Measurements from ENCODE around the gene FAM174B.

The FAM174B gene

DNA sequence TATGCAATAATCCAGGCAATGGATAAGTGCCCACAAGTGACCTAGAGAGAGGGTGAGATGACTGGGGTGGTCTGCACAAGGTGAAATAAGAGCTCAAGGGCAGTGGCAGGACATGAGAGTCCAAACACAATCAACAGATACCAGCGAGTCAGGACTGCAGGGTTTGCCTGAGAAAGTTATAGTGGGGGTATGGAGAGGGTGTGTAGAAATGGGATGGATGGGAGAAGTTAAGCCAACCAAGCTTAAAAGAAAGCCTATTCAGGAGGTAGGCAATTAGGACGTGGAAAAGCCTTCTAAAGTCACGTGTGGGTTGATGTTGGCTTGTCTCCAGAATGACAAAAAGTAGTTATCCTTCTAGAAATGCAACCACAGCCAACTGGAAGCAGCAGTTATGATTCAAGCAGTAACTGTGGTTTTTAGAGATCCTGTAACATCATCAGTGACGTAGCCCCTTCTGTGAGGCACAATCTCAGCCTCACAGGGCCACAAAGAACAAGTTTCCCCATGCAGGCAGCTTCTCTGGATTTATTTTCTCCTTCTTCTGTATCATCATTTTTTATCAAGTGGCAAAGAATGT, 56.1 kb downstream of the FAM174B start:
- no peak for DNase-seq

DNA sequence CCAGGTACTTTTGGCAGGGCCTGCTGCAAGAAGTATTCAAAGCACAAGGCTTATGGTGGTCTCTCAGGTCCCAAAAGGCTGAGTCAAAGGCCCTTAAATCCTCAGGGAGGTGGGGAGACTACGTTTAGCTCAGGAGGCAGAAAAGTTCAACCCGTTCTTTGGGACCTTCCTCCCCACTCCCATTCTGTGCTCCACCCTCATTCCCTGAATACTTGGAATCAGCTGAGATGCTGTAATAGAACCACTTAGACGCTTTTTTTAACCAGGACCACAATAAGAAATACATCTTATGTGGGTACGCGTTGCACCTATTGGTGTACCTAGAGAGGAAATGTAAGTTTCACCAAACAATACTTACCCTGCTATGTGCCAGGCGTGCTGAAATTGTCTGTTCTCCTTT, 58.0 kb downstream of the FAM174B start:
- DNase-seq = no peak

DNA sequence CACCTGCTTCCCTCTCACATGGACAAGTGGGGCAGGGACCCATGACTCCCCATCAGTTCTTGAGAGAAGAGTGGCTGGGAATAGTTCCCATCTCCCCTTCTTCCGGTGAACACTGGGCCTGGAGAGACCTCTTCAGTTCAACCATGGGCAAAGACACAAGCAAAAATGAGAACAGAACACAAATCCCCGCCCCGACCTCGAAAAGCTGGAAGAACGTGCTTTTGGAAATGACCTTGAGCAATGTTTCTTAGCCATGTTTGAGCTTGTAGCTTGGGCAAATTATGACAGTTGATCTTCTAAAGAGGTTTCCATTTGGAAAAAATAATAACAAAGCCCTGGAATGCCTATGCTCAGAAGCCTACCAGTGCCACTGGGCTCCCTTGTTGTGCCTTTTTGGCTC, 59.0 kb downstream of the FAM174B start:
- DNase-seq = no peak

DNA sequence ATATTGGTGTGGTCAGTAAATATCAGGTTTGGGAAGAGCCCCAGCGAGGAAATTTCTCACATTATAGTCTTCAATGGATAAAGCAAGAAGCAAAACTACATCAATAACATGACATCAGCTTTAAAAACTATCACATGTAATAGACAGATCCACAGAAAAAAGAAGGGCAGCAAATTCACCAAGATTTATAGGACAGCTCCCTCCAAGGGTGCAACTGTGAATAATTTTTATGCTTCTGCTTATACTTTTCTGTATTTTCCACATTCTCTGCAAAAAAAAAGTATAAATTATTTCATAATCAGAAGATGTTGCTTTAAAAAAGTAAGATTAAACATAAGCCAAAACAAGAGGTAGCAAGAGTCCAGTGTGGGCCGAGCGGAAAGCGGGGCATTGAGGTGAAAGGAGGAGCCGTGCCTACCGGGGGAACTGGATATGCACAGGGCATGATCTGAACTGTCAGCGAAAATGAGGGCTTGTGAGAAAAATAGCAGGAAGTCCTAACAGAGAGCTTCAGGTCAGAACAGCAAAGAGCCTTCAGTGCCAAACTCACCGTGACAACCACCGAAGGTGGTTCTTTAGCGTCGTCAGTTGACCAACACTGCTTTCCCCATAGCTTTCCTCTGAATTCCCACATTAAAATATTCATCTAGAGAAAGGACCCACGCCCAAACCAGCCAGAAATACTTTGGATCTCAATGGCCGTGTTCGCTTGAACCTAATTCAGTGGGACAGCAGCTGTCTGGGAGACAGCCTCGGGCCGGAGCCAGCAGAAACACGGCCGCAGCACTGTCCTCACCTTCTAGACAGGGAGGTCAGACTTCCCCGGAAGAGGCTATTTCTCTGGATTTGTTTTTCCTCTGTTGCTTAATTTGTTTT, 59.8 kb downstream of the FAM174B start:
- DNase-seq = no peak

DNA sequence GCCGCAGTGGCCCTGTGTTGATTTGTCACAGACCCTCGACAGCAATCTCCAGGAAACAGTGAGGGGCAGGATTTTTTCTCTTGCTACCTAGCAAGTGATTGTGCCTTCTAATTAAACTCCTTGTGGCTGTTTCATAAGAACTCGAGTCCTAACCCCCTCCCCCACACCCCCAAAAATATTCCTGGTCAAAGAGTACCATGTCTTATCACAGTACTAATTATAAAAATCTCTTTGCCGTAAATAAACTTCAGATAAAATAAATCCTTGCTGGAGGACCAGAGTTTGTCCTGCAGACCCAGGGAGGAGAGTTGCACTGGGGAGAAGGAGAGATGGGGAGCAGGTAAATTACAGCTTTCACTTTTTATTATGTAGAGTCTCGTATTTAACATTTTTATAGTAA, 64.3 kb downstream of the FAM174B start:
- no peak for DNase-seq

DNA sequence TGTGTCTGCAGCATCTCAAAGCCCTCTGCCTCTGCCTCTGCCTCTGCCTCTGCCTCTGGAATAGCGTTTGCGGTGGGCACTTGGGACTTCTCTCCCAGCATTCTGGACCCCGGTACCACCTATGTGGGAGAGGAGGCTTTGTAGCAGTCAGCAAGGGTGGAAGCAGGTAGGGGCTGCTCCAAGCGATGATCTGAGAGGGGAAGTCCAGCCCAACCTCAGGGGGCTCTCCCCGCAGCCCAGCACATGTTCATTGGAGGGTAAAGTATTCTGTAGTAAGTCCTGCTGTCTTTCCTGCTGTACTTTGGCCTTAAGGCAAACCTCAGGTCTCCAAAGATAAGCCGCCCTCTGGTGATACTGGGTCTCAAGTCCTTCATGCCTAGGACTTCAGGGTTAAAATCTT, 68.6 kb downstream of the FAM174B start:
- no peak for DNase-seq

DNA sequence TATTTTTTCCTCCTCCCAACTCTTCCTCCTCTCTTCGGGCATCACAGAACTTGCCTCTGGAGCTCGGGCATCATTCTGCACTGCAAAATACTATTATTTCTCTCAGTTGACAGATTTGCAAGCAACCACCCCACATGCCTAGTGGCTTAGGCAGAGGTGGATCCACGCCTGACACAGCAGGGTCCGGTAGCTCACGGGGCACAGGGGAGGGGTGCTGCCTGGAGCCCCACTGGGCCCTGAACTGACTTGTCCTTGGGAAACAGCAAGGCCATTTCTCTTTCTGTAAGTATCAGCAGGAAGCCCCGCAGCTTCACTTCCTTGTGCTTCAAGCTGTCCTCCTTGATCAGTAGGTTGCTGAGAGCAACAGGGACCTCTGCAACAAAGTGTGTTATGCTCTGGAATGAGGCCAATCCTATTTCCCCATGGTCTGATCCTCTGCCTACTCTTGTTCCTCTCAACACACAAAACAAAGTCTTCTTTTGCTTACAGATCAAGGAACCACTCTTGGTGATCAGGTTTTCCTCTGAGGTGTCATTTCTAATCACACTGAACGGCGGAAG, 69.1 kb downstream of the FAM174B start:
- no peak for DNase-seq

DNA sequence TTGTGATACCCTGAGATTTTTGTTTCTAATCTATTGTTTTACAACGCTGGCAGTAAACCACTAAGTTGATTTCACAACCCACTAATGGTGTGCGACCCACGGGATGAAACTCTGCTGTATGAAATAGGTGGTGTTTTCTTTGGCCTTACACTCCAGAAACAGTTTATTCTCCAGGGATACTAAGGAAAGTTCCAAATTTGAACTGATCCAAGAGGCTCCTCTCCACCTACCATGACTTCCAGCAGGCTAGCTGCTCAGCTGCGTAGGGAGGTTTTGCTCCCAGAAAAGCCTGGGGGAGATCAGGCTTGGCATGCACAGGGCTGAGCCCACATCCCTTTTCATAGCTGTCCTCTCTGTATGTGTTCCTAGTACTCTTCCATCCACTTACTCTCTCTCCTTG, 71.5 kb downstream of the FAM174B start:
- no peak for DNase-seq

DNA sequence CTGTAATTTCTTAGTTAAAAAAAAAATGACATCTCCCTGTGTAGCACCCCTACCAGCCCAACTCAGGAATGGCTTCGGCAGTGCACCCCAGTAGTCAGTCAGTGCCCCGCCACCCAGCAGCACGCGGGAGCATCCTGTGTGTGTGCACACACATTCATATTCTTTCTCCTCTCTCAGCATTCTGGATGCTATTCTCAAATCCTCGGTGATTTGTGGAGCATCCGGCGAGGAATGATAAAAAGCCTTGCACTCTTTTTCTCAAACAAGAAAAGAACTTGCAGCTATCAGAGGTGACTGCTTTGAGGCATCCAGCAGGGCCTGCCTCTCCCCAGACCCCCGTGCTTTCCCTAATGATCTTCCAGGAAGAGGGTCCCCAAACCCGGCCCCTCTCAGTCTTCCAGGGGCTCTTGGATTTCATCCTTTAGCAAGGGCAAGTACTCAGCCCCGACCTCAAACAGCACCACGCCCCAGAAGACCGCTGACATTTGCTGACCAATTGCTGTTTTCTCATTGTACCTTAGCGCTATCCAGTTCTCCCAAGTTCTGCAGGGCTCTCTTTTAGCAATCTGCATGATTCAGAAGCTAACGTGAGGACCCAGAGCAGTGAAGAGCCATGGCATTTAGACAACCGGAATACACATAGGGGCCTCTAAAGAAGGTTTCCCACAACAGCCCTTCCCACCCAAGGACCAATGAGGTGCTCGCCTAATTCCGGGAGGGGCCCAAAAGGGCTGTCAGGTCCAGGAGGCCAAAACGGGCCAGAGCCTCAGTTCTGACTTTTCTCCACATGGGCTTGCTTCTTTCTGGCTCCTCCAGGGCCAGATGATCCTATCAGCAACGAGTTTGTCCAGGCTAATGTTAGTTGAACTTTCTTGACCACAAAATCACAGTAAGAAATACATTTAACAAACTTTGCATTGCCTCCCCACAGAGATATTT, 72.2 kb downstream of the FAM174B start:
- DNase-seq = no peak

DNA sequence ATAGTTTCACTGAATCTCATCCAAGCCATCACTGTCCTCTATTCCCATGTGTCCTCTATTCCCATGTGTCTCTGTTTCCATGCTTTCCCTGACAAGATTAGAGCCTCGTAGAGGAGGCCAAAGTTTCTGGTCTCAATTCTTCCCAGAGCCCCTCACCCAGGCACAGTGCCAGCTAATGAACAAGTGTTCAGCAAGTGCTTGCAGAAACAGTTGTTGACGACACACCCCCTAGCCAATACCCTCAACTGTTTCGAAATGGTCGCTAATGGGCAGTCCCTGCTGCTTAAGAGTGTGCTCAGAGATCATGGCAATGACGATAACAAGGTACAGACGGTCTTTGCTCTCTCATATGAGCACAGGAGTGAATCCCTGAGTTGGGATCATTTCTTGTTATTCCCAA, 73.4 kb downstream of the FAM174B start:
- DNase-seq = no peak

DNA sequence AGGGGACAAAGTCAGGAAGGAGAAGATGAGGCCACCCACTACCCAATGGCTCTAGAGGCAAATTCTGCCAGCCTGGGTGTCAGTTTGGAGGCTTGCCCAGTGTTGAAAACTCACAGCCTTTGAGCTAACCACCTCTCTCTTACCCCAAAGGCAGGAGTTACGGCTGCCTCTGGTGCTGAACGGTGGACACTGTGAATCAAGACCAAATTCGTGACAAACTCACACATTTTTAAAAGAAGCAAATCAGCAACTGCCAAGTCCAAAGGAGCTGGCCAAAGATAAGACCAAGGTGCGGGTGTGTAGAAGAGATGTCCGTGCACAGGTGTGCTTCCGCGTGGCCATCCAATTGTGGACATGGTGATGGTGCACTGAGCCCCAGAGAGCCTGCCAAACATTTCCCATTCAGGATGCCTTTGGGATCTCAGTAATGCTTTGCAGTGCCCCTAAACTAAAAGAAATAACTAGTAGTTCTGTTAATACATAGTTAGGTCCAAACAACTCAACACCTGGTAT, 74.6 kb downstream of the FAM174B start:
- no peak for DNase-seq

DNA sequence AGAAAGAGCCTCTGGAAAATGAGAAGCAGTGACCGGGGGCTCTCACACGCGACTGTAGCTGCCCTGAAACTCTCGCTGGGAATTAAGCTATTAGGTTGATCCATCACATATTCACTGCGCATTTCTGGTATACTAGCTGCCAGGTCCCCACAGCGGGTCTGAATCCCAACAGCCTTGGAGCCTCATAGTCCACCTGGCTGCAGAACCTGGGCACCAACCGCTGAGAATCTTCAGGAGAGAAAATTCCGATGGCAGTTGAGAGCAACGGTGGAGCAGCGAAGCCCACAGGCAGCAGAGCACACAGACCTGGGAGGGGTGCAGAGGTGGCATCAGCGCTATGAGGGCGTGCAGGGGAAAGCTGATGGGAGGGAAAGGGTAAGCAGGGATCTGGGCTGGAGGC, 75.1 kb downstream of the FAM174B start:
- no peak for DNase-seq

DNA sequence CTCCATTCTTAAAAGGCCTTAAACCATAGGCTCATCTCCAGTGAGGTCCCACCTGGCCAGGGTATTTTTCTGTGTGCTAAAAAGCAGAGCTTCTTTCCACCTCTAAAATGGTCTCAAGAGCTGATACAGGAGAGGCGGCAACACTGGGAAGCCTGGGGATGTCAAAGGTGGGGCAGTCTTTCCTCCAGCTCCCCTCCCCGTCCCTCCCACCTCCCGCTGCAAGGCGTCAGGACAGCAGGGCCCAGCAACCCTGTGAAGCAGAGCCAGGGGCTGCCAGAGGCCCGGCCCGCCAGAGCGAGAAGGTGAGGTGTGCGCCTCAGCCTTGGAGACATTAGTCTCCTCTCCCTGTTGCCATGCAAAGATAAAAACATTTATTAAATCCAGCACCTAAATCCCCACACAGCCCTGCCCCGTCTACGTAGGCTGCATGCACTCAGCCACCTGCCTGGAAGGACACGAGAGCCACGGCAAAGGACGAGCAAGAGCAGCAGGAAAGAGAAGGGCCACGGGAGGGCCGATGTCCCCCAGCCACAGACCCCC, 75.6 kb downstream of the FAM174B start:
- DNase-seq = no peak

DNA sequence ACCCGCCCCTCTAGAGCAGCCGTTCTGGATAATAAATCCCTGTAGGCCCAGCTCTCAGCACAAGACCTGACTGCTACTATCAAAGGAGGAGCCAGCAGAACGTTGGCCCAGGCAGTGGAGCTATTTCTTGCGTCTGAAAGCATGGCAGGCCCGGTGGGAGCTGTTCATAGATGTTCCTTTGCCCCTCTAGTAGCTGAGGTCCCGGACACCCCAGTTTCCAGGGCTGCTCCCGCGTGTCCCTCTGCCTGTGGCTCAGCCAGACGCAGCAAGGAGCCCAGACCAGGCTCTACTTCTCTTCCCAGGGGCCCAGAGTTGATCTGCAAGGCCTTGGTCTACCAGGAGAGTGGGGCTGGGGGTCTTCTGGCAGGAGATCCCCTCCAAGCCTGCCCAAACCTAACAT, 76.1 kb downstream of the FAM174B start:
- no peak for DNase-seq

DNA sequence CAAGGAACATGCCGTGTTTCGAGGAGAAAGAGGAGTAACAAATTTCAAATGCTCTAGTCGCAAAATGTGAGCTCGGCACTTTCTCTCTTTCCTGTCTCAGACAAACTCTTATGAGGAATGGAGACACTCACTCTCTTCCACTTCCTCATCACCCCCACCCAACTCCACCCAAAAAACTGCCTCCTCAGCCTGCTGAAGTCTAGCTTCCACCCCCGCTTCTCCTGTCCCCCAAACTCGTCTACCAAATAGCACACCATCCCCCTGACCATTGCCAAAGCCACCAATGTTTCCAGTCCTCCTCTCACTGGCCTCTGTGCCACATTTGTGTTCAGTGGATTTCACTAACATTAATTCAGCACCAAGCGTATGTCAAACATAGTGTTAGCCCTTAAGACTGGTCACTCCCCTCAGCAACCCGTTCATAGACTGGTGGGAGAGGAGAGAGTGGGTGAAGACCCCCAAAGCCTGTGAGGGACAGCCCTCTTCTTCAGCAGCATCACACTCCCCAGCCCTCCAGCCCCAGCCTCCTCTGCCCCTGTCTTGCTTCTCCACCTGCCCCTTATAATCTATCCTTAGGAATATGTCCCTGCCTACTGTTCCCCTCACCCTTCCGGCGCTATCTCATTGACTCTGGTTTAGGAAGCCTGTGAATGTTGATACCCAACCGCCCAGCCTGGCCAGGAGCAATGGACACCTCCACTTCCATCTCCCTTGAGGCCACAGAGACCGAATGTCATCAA, 77.3 kb downstream of the FAM174B start:
- no peak for DNase-seq

DNA sequence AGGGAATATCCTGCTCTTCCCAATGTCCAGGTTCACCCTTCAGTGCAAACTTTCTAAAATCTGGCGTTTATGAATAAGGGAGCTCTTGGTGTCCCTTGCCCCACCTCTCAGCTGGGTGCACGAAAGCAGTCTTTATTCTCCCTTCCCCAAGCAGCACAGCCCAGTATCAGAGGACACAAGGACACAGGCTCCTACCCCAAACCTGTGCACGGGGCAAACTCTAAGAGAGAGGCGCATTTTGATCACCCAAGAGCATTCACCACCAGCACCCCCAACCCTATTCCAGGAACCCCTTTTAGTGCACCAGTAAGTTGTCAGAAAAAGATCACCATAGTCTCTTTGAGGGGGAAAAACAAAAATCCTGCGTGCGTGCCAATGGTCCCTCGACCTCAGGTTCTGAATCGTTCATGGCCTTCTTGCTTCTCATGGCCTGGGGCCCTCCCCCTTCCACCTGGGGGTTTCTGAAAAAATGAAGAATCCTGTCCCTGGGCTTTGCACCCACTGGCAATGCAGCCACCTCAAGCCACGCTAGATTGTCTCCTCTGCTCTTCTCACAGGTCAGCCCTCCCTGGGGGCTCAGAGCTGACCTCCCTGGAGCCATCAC, 78.9 kb downstream of the FAM174B start:
- DNase-seq = no peak

DNA sequence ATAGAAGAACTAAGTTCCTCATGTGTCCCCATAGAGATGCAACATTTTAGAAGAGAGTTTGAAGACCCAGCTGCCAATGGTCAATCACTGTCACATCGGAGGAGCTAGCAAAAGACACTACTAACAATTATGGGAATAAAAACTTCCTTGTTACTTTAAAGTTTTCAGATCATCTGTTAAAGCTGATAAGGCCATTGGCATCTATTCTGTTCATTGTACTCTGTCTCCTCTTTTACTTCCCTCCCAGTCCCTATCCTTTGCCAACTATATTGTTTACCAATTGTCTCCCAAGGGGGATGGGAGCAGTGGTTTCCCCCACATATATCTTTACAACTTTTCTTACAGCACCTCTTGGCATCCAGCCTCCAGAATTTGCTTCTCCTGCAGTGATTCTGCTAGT, 81.0 kb downstream of the FAM174B start:
- no peak for DNase-seq

DNA sequence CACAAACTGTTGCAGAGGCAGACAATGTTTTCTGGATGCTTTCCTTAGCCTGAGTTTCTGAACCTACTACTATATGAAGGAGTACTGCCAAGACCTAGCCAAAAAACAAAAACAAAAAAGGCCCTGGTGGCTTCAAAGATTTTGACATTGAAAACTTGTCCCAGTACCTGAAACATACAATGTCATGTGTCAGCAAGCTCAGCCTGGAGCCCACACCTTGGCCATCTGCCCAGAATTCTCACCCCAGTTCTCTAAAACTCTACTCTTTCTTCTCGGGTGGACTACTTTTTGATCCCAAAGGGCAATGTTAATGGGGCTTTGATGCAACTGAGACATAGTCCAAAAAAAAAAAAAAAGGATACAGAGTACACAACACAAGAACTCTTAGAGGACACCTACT, 81.4 kb downstream of the FAM174B start:
- no peak for DNase-seq

DNA sequence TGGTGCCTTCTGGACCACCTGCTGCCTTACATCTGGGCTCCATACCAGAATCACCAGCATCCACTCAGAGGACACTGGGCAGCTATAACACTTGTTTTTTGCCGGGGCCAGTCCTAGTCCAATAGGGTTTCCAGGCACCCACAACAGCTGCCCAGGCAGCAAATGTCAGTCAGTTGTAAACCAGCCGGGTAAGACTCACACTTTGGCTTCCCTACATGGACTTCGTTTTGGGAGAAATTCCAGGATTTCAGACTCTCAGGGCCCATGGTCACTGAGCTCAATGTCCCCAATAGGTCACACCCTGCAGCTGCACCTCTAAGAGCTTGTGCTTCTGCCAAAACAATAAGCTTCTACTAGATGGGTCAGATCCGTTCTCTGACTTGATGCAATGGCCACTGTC, 83.8 kb downstream of the FAM174B start:
- DNase-seq = no peak

DNA sequence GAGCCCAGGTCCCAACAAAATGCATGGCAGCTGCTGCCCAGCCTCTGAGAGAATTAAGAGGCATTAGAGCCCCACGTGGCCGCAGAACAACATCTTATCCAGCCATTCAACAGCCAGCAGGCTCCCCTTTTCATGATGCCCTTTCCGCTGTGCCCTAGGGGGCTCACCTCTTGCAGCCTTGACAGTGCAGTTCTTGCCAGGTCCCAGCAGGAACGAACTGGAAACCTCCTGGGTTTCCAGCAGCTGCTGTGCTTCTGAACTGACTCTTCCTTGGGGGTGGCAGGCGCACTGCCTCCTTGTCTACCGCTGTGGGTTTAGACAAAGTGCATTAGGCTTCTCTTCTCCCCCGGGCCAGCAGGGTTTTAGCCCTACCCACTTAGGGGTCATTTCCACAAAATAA, 85.2 kb downstream of the FAM174B start:
- no peak for DNase-seq

DNA sequence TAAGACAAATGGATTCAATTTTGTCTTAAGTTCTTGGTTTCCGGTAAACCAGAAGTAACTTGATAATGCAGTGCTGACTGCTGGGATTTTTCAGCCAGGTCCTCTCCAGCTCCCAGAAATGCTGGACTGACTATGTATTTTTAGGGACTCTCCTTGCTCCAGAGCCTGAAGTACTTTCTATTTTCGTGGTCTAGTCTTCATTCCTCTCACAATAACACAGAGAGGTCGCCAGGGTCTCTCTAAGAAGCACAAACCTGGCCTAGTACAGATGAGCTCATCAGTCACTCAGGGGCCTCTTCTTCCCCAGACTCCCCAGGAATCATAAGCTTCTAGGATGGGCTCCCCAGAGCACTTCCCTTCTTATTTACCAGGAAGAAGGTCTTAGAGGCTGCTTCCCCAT, 85.8 kb downstream of the FAM174B start:
- DNase-seq = no peak

Data from stimulated activated naive CD4-positive, alpha-beta T cell treated with Interleukin-2 at 50 U/mL for 16 hours (primary cell).